ENCODE data around the gene ZNF750.

ZNF750 gene

DNA sequence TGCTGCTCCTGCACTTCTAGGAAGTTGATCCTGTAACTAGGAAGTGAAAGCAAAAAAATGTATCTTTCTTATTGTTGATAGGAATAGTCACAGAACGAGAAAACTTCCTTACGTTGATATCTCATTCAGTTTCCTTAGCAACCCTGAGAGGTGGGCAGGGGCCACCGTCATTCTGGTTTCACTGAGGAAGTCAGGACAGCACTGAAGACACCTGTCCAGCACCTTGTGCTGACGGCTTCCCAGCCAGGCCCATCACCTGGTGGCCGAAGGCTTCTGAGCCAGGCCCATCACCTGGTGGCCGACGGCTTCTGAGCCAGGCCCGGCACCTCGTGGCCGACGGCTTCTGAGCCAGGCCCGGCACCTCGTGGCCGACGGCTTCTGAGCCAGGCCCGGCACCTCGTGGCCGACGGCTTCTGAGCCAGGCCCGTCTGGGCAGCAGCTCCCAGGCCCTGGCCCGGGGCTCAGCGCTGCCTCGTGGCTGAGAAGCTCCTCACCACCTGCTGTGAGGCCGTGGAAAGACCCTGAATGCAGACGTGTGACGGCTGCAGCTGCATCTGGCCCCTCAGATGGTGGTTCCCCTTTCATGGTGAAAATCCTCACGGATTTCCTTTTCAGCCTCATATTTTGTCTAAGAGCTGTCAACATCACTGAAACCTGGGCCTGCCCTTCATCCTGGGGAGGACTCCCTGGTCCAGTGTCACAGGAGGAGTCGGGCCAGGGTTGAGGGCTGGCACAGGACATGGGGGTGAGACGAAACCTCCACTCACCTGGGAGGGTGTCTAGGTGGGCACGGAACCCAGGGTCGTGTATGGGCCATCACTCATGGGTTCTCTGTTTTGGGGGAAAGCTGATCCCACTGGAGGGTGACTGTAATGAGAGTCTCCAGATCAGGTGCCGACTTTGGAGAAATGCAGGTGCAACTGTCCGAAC is 33.0 kb upstream of the ZNF750 start:
- no peak for DNase-seq

DNA sequence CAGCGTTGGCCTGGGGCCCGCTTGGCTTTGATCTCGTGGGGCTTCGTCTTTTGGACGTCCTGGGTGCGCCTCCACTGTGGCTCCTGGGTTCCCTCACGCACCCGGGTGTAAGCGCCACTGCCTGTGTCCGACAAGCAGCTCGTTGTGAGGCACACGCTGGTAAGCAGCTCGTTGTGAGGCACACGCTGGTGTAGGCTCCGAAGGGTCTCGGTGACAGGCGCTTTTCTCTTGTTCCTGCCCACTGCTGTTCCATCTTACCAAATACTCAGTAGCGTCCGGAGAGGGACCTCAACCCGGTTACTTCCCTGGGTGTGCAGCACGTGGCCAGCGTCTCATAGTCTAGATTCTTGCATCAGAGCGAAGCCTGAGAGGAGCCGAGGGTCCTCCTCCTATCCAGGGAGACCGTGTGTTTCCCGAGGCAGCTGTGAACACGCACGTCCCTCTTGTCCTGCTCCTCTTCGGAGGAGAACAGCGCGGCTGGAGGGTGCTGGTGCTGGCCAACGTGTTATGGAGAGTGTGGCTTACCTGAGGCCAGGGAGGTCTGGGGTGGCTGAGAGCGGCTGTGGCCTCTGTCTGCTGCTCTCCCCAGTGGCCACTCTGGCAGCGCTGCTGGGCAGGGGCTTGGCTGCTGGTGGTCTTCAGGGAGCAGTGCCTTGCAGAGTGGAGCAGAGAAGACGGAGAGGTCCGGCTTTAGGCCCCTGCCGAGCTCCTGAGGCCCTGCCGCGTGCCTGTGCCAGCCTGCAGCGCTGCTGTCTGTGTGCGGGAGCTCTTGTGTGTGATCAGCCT is 32.1 kb upstream of the ZNF750 start:
- DNase-seq: no peak

DNA sequence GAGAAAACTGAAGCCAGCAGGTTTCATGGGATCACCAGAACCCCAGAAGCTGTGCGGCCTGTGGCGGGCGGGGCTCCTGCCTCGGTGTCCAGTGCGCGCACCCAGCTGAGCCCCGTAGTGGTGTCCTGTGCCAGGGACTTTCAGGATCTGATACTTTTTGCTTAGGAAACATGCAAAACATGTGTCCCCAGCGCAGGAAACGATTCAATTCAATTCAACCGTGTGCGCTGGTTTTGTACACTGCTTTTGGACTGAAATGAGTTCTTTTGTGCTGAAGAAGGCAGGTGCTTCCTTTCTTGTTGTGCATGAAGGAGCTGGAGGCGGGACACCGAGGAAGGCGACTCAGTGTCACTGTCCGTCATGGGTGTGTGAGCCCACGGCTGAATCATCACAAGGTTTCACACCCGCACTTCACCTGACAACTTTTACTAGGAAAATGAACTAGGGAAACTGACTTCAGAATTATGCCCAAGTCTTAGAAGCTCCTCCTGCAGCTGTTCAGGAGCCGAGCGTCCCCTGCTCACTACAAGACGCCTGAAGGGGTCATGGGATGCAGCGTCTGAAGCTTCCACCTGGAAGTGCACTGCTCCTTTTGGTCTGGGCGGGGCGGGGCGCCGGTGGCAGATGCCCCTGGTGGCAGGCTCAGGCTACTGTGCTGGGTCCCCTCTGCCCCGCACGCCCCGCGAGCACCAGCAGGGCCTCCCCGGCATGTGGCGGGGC is 31.4 kb upstream of the ZNF750 start:
- no peak for DNase-seq

DNA sequence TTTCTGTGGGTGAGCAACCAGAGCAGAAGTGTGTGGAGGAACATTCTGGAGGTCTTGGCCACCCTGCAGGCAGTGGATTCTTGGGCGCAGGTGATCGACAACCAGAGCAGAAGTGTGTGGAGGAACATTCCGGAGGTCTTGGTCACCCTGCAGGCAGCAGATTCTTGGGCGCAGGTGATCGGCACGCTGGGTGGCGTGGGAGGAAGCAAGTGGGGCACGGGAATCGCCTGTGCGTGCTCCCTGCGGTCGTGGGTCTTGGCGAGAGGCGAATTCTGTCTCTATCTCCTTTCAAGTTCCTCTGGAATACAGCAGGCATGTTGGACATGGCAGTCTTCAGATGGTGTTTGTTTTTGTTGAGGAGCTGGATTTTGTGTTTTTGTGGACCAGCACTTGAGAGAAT is 30.7 kb upstream of the ZNF750 start:
- no peak for DNase-seq

DNA sequence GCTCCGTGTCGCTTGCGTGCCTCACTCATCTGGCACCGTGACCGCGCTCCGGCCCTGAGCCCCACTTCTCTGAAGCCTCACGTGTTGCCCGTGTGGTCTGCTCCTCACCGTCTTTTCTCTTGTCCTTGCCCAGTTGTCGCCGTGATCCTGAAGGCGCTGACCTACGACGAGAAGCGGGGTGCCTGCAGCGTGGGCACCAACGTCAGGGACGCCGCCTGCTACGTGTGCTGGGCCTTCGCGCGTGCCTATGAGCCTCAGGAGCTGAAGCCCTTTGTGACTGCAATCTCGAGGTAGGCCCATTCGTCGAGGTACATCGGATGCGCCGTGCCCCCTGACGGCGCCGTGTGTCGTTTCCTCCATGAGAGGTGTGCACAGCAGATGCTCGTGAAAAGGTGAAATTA is 30.3 kb upstream of the ZNF750 start:
- no peak for DNase-seq

DNA sequence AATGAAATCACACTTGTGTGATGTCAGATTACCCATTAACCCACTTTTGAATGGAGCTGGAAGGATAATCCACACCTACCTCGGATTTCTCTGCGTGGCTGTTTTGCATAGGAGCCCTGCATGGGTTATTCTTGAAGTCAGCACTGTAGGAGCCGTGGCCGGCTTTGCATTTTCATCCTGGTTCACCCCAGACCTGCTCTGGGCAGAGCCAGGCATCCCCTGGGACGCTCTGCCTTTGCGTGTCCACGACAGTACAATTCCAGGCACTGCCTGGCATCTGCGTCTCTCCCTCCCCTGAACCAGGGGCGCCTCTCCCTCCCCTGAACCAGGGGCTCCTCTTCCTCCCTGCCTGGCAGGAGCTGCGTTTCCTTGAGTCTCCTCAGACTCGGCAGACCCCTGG is 29.7 kb upstream of the ZNF750 start:
- no peak for DNase-seq

DNA sequence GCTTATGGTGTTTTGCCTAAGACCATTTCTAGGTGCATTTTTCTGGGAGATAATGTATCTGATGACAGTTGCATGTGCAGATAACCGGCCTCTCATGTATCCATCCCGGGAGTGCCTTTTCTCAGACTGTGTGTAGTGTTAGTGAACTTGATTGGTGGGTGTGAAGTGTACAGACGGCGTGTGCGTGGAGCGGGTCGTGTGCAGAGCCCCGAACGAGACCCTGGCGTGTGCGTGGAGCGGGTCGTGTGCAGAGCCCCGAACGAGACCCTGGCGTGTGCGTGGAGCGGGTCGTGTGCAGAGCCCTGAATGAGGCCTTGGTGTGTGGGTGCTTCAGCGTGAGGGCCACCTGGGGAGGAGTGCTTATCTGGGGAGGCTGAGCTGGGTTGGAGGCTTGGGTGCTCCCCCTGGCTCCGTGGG is 28.9 kb upstream of the ZNF750 start:
- no peak for DNase-seq

DNA sequence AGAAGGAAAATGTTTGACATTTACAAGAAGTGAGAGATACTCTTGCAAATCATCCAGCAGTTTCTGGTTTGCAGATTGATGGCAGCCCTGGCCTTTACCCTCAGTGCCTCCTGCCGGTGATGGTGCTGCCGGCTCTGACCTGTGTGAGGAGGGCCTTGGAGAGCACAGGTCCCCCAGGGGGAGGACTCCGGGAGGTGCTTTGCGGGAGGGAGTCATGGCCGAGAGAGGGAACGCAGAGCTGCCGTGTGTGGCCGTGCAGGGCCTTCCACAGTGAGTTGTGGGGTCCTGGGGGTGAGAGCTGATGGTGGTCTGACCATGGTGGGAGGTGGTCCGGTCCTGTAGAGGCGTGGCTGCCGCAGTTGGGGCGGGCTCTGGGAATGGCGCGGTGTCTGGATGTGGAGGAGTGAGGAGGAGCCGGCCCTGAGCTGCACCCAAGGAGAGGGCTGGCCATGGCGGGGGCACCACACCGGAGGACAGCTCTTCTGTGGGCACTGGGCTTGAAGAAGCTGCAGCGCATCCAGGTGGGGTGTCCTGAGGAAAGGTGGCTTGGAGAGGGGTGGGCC is 28.0 kb upstream of the ZNF750 start:
- DNase-seq: no peak

DNA sequence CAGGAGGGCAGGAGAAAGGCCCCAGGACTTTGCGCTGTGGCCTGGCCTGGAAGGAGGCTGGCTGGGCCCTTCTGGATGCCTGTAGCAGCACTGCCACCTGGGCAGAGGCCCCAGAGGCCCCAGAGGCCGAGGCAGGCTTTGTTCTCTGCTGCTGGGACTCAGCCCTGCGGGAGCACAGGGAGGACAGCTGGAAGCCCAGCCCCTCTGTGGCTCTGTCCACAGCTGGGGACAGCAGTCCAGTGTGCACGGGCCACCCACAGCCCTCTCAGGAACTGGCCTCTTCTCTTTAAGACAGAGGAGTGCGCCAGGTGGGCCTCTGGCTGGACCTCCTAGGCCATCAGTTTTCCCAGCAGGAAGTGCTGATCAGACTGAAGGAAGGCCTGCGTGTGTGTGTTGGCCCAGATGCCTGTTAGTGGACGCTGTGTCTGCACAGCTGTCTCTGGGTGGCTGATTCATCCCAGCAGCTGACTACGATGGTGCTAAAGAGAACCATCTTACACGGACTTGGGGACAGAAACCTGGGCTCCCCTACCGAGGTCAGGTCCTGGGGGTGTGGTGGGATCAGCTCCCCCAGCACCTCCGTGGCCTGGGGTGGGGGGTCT is 26.9 kb upstream of the ZNF750 start:
- no peak for DNase-seq

DNA sequence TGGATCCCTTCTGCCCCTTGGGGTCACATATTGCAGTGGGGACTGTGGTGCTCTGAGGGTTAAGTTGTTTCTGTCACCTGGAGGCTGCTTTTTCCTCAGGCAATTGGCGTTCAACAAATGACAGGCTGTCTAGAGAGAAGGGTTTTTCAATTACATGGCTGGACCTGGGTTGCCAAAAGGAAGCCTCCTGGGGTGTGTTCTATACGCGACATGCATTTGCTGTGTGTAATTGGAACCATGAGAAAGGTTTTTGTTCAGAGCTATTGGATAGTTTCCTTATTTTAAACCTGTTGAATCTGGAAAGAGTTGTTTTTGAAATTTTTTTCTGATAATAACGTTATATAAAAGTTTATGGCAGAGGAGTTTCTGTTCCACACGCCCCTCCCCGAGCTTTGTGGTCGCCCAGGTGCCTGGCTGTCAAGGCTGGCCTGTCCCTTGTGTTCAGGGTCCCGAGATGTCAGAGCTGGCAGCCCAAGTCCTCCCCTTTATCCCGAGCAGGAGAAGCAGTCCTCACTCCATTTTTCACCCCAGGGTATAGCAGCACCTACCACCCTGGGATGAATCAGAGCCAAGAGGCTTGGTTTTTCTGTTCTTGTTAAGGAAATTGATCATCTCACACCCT is 26.1 kb upstream of the ZNF750 start:
- no peak for DNase-seq

DNA sequence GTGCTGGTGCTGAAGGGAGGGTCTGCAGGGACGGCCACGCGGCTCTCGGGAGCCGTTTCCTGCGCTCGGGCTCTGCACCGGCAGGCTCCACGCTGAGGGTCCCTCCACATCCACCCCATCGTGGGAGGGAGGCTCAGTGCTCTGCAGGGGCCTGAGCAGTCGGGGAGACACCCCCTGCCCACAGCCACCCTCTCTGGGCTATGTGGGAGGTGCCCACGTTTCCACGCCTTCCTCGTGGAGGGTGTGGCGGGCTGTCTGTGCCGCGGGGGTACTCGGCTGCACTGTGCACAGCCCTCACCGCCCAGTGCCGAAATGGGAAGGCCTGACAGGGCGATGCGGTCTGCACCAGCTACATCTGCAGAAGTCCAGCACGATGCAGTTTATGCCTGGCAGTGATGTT is 25.5 kb upstream of the ZNF750 start:
- no peak for DNase-seq

DNA sequence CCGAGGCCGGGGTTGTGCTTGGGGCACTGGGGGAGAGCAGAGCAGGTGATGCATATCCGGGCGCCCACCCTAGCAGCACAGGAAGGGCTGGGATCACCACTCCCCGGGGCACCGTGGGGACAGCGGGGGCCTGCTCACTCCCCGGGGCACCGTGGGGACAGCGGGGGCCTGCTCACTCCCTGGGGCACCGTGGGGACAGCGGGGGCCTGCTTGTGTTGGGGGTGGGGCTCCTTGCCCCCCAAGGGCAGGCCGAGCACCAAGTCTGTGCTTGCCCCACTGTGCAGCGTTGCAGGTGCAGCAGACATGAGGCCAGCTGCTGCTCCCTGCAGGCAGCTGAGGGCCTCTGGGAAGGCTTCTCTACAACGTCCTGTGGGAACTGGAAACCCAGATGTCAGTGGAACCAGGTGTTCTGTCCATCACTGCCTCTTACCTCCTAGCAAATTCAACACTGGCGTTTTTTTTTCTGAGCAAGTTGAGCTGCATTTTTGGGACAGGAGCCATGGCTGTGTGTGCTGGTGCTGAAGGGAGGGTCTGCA is 25.0 kb upstream of the ZNF750 start:
- peak; percentile 56 for DNase-seq

DNA sequence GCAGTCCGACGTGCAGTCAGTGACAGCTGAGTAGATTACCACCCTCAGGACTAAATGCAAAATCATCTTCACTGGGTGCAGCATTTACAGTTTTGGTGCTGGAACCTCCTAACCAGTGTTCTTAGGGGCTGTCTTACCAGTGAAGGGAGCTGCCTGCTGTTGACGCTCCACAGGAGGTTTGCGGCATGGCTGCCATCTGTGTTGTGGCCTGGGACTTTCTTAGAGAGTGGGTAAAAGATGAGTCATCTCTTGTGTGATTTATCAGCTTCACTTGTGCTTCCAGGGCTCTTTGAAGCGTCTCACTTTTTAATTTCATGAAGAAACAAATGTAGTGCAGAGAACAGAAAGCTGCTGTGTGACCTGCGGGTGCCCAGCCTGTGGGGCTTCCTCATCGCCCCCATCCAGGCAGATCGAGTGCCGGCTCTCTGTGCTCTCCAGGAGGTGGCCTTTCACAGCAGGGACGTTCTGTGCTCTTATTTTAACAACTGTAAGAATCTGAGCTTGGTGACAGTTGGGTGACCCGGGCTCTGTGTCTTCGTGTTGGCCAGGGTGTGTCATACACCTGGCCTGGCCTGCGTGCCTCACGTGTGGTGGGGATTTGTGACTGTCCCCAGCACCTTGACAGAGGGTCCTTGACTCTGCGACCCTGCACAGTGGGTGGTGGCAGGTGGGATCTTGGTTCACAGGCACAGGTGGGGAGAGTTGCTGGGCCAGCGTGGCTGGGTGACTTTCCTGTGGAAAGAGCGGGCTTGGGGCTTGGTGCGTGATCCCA is 24.3 kb upstream of the ZNF750 start:
- peak; percentile 60 for DNase-seq

DNA sequence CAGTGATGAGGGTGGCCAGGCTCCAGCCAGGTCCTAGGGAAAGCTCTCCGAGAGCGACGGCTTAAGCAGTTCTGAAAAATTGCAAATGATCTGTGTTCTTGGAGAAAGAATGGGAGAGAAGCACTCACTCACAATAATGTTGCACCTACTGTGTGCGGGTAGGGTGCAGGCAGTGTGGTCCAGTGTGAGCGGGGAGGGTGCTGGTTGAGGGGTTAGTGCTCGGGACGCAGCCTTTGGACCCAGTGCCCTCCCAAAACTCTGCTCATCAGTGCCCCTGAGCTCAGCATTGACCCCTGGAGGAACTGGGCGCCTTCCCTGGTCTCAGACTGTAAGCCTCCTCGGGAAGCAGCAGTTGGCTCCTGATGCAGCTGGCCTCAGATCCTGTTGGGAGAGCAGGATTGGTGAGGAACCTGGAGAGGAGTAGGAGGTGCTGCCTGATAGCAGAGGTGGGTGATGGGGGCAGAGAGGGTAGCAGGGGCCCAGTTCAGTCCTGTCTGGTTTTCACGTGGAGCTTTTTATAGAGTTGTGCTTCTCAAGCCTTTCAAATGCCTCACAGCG is 23.6 kb upstream of the ZNF750 start:
- no peak for DNase-seq

DNA sequence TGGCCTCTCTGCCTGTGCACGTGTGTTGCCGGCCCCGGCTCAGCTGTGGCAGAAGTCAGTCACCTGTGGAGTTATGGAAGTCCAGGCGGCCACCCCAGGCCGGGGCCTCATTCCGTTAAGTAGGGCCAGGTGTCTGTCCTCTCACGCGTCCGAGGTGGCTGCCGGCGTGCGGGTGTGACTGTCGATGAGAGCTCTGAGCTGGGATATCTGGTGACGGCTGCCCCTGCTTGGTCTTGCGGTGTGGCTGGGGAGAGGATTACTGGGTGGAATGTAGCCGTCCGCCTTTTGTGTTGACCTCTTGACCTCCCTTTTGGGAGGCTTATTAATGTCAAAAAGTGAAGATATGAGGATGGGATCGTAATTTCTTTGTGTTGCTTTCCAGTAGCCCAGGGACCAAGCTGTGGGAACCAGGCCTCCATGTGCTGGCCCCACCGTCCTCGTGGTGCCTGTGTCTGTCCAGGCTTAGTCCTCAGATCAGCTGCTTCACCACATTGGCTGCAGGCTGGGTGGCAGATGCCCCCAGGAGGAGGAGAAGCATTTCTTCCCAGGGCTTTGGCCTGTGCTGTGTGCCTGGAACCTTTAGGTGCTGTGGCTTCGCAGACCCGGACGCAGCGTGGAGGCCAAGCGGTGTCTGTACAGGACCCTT is 23.0 kb upstream of the ZNF750 start:
- DNase-seq: no peak

DNA sequence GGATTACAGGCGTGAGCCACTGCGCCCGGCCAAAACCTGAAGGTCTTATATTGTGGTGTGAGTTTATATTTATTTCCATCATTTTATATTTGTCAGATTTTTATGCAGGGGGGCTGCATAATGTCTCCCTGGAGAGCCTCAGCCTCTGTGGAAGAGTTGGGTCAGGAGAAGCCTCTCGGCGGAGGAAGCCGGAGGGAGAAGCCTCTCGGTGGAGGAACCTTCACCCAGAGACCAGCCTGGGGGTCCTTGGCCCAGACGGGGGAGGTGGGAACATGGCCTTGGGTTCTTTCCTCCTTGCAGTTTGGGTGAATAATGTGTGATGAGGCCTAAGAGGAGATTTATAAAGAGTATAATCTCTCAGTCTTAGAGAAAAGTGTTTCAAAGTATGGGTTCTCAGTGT is 22.4 kb upstream of the ZNF750 start:
- DNase-seq: no peak

DNA sequence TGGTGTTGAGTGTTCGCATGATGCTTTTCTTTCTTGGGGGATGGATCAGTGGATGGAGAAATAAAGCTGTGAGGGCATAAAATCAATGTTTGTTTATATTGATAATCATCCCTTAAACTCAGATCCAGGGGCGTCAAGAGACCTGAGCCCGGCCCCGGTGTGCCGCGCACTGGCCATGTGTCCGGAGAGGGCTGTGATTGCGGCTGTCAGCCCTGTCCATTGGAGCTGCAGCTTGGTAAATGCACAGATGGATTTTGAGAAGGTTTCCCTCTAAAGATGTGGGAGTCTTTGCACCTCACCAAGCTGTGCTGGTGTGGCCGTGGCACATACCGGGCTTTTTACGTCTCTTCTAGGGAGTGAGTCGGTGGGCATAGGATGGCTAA is 21.6 kb upstream of the ZNF750 start:
- no peak for DNase-seq

DNA sequence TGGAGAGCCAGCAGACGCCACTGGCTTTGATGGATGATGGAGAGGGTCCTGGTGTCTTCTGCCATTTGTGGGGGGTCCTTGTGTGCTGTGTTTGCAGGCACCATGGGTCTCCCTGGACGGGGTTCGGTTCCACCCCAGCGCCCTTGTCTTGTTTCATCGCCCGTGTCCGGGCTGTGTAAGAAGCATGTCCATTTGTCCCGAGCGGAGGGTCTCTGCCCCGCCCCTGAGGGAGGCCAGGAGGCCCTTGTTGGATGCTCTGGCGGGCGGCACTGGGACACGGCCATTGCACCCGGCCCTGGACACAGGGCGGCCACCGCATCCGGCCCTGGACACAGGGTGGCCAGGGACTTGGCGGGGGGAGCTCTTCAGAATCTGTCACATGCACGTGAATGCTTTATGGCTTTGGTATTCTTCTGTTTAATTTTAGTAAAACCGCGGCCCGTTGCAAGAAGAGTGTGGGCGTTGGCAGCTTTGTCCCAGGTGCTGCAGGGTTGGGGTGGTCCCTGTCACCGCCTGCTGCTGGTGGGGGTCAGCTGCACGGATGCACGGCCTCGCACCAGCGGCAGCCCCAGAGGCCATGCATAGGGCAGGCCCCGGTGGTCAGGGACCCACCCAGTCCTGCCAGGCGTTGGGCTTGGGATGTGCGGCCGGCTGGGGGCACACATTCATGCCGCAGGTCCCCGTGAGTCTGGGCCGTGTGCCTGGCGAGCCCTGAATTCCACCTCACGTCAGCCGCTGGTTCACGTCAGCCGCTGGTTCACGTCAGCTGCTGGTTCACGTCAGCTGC is 21.0 kb upstream of the ZNF750 start:
- DNase-seq: no peak
